Measurements from ENCODE around the gene IL20.

Gene IL20

GRCh38 chr1:206829875-206830274, 35.5 kb upstream of the IL20 start:
- no peaks in the 10 kb centered on the region for H3K9me3 ChIP-seq (ENCODE audit: control insufficient read depth, low read length)
- no peak overlapping the region for H3K4me3 ChIP-seq (ENCODE audit: low read depth, low read length)
- no peak for TF ChIP-seq CTCF (IDR thresholded peaks at IDR 0.05)
- no peaks in the 10 kb centered on the region for H3K36me3 ChIP-seq (ENCODE audit: control insufficient read depth, insufficient read depth, low read length)
- H3K27ac ChIP-seq = no peak overlapping the region
- H3K79me2 ChIP-seq = no peaks in the 10 kb centered on the region
- no peak overlapping the region for H2AFZ ChIP-seq
- H3K27me3 ChIP-seq (ENCODE audit: control insufficient read depth, insufficient read depth, low read length) = no peaks in the 10 kb centered on the region
- no peaks in the 10 kb centered on the region for H3K4me1 ChIP-seq
- H3K4me2 ChIP-seq (ENCODE audit: low read length) = no peak overlapping the region
- no peak overlapping the region for H3K9ac ChIP-seq

- no peaks in the 10 kb centered on the region for H3K9me3 ChIP-seq (ENCODE audit: control insufficient read depth, low read length)
- TF ChIP-seq CTCF (IDR thresholded peaks at IDR 0.05) = no peak
- H3K9ac ChIP-seq = no peak overlapping the region
- H3K4me2 ChIP-seq (ENCODE audit: low read length) = no peak overlapping the region
- H3K79me2 ChIP-seq = no peaks in the 10 kb centered on the region
- H3K27me3 ChIP-seq (ENCODE audit: control insufficient read depth, insufficient read depth, low read length) = no peaks in the 10 kb centered on the region
- H2AFZ ChIP-seq = no peak overlapping the region
- H3K27ac ChIP-seq = no peak overlapping the region
- no peaks in the 10 kb centered on the region for H3K4me1 ChIP-seq
- no peak overlapping the region for H3K4me3 ChIP-seq (ENCODE audit: low read depth, low read length)
- H3K36me3 ChIP-seq (ENCODE audit: control insufficient read depth, insufficient read depth, low read length) = no peaks in the 10 kb centered on the region
These were observed 33.8 kb upstream of the IL20 start for GRCh38 chr1:206831650-206832049.

DNA sequence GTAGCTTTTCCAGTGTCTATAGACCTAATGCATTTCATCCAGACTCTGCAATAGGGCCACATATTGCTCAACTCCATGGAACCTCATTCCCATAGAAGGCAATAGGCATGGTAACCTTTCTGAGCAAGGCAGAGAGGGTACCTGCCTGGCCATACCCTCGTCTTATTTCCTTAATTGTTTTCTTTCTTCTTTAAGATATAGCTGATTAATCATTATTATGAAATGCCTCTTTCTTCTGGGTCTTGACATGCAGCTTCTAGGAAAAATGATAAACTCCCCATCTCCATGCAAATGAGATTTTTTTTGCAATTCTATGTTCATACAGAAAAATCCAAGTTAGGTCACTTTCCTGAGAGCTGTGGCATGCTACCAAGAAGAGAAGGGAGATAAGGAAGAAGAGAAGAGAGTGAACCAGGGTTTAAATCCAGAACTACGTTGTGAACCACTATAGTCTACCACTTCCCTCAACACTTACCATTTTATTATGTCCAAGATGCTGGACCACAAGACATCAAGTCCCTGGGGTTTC, 33.0 kb upstream of the IL20 start:
- no peak overlapping the region for H3K4me3 ChIP-seq (ENCODE audit: low read depth, low read length)
- TF ChIP-seq CTCF (IDR thresholded peaks at IDR 0.05) = no peak
- no peaks in the 10 kb centered on the region for H3K9me3 ChIP-seq (ENCODE audit: control insufficient read depth, low read length)
- H2AFZ ChIP-seq = no peak overlapping the region
- H3K27me3 ChIP-seq (ENCODE audit: control insufficient read depth, insufficient read depth, low read length) = no peaks in the 10 kb centered on the region
- H3K9ac ChIP-seq = no peak overlapping the region
- H3K36me3 ChIP-seq (ENCODE audit: control insufficient read depth, insufficient read depth, low read length) = no peaks in the 10 kb centered on the region
- H3K79me2 ChIP-seq = no peaks in the 10 kb centered on the region
- no peaks in the 10 kb centered on the region for H3K4me1 ChIP-seq
- H3K27ac ChIP-seq = no peak overlapping the region
- no peak overlapping the region for H3K4me2 ChIP-seq (ENCODE audit: low read length)

DNA sequence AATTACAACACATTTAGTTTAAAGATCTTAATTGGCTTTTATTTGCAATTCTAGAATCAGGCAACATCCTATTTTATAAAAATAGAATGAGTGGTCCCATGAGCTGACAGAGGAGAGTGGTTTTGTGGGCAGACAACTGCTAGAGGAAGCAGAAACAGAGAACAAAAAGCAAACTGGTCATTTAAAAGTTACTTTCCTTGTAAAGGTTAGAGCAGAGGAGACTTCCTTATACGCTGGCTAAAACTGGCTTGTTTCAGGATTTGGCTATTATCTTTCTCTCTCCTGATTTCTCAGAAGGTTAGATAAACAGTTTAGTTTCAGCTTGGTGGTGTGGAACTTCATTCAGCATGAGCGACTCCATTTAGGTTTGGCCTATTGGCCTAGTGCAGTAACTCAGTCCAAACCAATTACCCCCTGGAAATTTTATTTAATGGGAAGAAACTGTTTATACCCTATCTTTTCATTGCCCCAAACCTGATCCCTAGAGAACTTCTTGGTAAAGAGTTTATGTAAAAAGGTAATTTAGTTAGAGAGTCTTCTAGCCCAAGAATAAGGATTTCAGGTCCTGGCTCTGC, 32.2 kb upstream of the IL20 start:
- Histone ChIP-seq H3K4me1 (no peaks in the 10 kb centered on the region), H3K9me3 (ENCODE audit: control insufficient read depth, low read length) (no peaks in the 10 kb centered on the region), H3K36me3 (ENCODE audit: control insufficient read depth, insufficient read depth, low read length) (no peaks in the 10 kb centered on the region), H2AFZ (no peak overlapping the region), H3K9ac (no peak overlapping the region), H3K27me3 (ENCODE audit: control insufficient read depth, insufficient read depth, low read length) (no peaks in the 10 kb centered on the region), H3K79me2 (no peaks in the 10 kb centered on the region), H3K27ac (no peak overlapping the region), H3K4me3 (ENCODE audit: low read depth, low read length) (no peak overlapping the region), H3K4me2 (ENCODE audit: low read length) (no peak overlapping the region)
- TF ChIP-seq CTCF (IDR thresholded peaks at IDR 0.05) = no peak

DNA sequence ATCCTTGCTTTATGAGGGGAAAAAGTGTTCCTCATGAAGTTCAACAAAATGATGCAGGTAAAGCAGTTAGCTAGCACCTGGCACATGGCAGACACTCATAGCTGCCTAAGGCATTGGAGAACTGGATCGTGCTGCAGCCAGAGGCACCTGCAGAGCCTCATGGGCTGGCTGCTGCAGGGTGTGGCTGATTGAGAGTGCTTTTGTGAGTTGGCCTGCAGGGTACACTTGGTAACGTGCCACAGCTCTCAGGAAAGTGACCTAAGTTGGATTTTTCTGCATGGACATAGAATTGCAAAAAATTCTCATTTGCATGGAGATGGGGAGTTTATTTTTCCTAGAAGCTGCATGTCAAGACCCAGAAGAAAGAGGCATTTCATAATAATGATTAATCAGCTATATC, 31.6 kb upstream of the IL20 start:
- Histone ChIP-seq H3K27me3 (ENCODE audit: control insufficient read depth, insufficient read depth, low read length) (no peaks in the 10 kb centered on the region), H3K79me2 (no peaks in the 10 kb centered on the region), H3K27ac (no peak overlapping the region), H3K9ac (no peak overlapping the region), H3K9me3 (ENCODE audit: control insufficient read depth, low read length) (no peaks in the 10 kb centered on the region), H2AFZ (no peak overlapping the region), H3K4me3 (ENCODE audit: low read depth, low read length) (no peak overlapping the region), H3K36me3 (ENCODE audit: control insufficient read depth, insufficient read depth, low read length) (no peaks in the 10 kb centered on the region), H3K4me2 (ENCODE audit: low read length) (no peak overlapping the region), H3K4me1 (no peaks in the 10 kb centered on the region)
- TF ChIP-seq CTCF (IDR thresholded peaks at IDR 0.05) = no peak
